ENCODE measurements around the gene ZSWIM1.
"Not testable (repeated sequence)": the region's sequence is repeated elsewhere in the genome, so short reads cannot be mapped to it uniquely, and the experiment has no call there.

The ZSWIM1 gene

GRCh38 chr20:45890077-45890984, 9.3 kb downstream of the ZSWIM1 start:
- DNase-seq (ENCODE audit: low read depth) = peak; percentile 27

DNA sequence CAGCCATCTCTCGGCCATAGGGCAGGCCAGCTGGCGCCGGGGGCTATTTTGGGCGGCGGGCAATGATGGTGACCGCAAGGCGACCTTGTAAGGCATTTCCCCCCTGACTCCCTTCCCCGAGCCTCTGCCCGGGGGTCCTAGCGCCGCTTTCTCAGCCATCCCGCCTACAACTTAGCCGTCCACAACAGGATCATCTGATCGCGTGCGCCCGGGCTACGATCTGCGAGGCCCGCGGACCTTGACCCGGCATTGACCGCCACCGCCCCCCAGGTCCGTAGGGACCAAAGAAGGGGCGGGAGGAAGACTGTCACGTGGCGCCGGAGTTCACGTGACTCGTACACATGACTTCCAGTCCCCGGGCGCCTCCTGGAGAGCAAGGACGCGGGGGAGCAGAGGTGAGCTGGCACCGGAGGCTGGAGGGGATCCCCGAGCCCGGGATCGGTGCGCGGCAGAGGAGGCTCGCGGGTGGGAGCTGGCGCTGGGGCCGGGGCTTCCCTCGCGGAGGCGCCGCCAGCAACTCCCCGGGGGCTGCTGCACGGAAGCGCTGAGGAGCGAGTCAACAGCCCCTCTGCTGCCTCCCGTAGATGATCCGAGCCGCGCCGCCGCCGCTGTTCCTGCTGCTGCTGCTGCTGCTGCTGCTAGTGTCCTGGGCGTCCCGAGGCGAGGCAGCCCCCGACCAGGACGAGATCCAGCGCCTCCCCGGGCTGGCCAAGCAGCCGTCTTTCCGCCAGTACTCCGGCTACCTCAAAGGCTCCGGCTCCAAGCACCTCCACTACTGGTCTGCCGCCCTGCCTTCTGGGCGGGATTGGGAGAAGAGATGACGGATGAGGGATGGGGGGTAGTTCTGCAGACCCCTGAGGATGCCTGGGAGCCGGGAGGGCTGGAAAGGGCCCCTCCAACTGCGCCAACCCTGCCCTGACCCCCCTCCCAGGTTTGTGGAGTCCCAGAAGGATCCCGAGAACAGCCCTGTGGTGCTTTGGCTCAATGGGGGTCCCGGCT, 10.3 kb downstream of the ZSWIM1 start, which contains the start of the genes CTSA and NEURL2:
CTSA (plus strand) TSS at position 351 of the 999 bp plus-strand sequence; CDS start at position 585, 234 bp downstream.
NEURL2 (minus strand) TSS at position 224 of the 999 bp plus-strand sequence; CDS start at position 7, 217 bp downstream.
- DNase-seq (ENCODE audit: low read depth) = peak; percentile 83

- no peak for DNase-seq (ENCODE audit: low read depth)
These were observed 11.2 kb downstream of the ZSWIM1 start for GRCh38 chr20:45892049-45892825.

GRCh38 chr20:45892828-45893500, 11.9 kb downstream of the ZSWIM1 start:
- DNase-seq (ENCODE audit: low read depth) = no peak

DNA sequence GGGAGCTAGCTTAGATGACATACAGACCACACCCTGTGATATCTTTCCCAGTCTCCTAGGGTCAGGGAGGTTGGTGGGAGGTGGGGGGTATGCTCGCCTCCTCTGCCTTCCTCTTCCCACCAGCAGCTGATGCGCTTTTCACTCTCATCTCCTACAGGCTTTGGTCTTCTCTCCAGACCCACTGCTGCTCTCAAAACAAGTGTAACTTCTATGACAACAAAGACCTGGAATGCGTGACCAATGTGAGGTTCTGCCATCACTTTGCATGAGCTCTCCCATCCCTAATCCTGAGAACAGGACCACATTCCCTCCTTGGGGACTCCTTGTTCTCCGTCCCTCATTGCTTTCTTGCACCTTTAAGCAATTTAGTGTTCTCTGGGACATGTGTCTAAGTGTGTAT, 12.8 kb downstream of the ZSWIM1 start:
- DNase-seq (ENCODE audit: low read depth) = no peak

GRCh38 chr20:45894797-45895196, 13.8 kb downstream of the ZSWIM1 start:
- DNase-seq (ENCODE audit: low read depth) = no peak

DNA sequence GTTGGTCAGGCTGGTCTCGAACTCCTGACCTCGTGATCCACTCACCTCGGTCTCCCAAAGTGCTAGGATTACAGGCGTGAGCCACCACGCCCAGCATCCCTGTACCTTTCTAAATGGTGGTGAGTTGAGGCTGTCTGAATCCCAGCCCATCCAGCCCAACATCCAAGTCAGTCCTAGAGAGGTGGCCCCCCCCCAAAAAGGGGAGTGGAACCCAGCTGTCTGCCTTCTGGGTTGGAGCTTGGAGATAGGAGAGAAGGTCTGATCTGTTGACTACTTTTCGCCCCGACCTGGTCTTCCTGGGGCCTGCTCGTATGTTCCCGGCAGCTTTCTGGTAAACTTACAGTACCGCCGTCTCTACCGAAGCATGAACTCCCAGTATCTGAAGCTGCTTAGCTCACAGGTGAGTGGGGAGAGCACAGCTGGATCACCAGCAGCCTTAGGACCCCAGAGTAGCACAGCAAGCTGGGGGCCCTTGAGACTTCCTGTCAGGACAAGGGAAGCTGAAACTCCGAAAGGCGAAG, 15.7 kb downstream of the ZSWIM1 start:
- no peak for DNase-seq (ENCODE audit: low read depth)

DNA sequence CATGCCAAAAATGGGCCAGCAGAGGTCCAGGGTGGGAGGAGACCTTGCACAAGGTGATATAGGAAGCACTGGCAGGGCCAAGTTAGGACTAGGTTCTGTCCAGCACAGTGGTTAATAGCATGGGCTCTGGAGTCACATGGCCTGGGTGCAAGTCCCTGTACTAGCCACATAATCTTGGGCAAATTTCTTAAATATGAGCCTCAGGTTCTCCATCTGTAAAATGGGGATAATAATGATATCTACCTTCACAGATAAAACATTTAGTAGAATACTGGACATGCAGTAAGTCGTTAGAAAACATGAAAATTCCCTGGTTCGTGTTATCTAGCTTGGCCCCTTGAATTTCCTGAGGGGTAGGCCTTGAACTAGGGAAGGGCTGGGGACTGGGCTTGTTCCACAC, 16.3 kb downstream of the ZSWIM1 start:
- no peak for DNase-seq (ENCODE audit: low read depth)

- DNase-seq (ENCODE audit: low read depth) = no peak
These were observed 16.7 kb downstream of the ZSWIM1 start for GRCh38 chr20:45897692-45898091.

DNA sequence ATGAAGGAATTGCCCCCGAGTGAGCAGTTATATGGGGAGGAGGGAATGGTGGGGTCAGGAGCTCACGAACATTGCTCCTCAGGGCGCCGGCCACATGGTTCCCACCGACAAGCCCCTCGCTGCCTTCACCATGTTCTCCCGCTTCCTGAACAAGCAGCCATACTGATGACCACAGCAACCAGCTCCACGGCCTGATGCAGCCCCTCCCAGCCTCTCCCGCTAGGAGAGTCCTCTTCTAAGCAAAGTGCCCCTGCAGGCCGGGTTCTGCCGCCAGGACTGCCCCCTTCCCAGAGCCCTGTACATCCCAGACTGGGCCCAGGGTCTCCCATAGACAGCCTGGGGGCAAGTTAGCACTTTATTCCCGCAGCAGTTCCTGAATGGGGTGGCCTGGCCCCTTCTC, 17.3 kb downstream of the ZSWIM1 start:
- DNase-seq (ENCODE audit: low read depth) = no peak

GRCh38 chr20:45899046-45899835, 18.2 kb downstream of the ZSWIM1 start:
- no peak for DNase-seq (ENCODE audit: low read depth)

DNA sequence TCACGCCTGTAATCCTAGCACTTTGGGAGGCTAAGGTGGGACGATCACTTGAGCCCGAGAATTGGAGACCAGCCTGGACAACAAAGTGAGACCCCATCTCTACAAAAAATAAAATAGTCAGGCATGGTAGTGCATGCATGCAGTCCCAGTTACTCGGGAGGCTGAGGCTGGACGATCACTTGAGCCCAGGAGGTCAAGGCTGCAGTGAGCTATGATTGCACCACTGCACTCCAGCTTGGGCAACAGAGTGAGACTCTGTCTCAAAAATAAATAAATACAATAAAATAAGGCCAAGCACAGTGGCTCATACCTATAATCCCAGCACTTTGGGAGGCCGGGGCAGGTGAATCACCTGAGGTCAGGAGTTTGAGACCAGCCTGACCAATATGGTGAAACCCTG, 20.3 kb downstream of the ZSWIM1 start:
- not testable (repeated sequence) for DNase-seq (ENCODE audit: low read depth)

- no peak for DNase-seq (ENCODE audit: low read depth)
These were observed 21.2 kb downstream of the ZSWIM1 start for GRCh38 chr20:45902199-45902701.

GRCh38 chr20:45904583-45905504, 23.8 kb downstream of the ZSWIM1 start:
- no peak for DNase-seq (ENCODE audit: low read depth)

- DNase-seq (ENCODE audit: low read depth) = no peak
These were observed 24.6 kb downstream of the ZSWIM1 start for GRCh38 chr20:45905505-45906079.

DNA sequence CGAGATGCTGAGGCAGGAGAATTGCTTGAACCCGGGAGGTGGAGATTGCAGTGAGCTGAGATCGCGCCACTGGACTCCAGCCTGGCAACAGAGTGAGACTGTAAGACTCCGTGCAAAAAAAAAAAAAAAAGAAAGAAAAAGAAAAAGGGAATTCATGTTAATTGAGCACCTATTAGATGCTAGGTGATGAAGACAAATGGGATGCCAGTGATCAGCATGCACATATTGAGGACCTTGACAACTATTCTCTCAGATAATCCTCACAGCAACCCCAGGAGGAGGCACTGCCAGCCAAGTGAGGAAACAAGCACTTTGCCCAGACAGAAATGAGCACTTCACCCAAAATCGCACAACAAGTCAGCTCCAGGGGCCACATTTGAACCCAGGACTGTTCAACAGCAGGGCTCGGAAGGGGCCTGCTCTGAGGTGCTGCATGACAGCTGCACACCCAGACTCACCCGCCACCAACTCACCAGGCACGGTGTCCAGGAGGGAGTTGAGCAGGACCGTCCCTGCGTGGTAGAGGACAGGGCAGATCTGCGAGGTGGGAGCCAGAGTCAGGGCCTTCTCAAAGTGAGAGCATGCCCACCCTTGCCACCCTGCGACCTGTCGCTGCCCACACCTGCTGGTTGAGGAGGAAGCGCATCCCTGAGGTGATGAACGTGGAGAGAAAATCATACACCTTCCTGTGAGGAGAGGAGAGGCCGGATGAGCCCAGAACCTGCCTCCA, 26.4 kb downstream of the ZSWIM1 start:
- no peak for DNase-seq (ENCODE audit: low read depth)

DNA sequence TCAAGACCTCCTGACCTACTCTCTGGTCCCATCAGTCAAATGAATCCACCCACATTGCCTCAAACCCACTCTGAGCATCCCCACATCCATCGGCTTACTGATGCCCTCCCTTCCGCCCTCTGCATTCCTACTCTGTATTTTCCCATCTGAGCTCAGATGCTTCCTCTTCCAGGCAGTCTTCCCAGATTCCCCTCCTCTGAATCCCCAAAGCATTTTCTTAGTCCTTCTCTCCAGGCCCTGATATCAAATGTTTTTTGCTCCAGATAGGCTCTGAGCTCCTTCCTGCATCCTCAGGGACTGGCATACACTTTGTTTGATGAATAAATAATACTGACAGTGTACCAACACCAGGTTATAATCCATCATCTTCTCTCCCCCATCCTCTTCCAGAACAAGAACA, 27.1 kb downstream of the ZSWIM1 start:
- DNase-seq (ENCODE audit: low read depth) = no peak
